H1 (cell line): ENCODE data around the gene CCL26. TPM values are rescaled to one million over a fixed set of nuclear protein-coding genes. Genes with fewer than 3 reads are reported as not detected.

Experiments
- CTCF ChIA-PET: fragments of 300-600 bp; sonication (Branson Sonifier 250); formaldehyde crosslinking; loops from one replicate; lab custom pipeline; 2021; ENCODE audit not compliant: partially characterized antibody; lab: Charles Lee
- POLR2A ChIA-PET: fragments of 300-600 bp; sonication (Branson Sonifier 250); formaldehyde crosslinking; loops from one replicate; lab custom pipeline; 2021; ENCODE audit warnings: inconsistent platforms; ENCODE audit not compliant: partially characterized antibody; lab: Charles Lee
- DNase-seq, 2 experiments: peaks; one replicate each; pipeline versions ENCODE4 v3.0.0 to v3.0.0-alpha.2; 2010 to 2022; ENCODE audit warnings: low spot score in 2 of 2, low read depth in 1 of 2, mixed read lengths in 1 of 2
- FAIRE-seq: peaks from 2 replicates; lab custom pipeline; 2011; peaks lifted over from hg19 to GRCh38; lab: Jason Lieb, UNC
- H2AFZ ChIP-seq: 2 replicates; pipeline ENCODE4 v1.8.1; 2012; ENCODE audit warnings: low read length, inconsistent platforms
- H2AK5ac ChIP-seq: 2 replicates; pipeline ENCODE4 v1.6.1; 2013; ENCODE audit warnings: low read depth, low read length
- H2BK120ac ChIP-seq: replicated peaks from 2 replicates; pipeline ENCODE3; 2013; ENCODE audit warnings: low read depth, low read length, inconsistent platforms
- H2BK12ac ChIP-seq: 2 replicates; pipeline ENCODE4 v1.6.1; 2013; ENCODE audit warnings: low read depth, low read length
- H2BK15ac ChIP-seq: 2 replicates; pipeline ENCODE4 v1.6.1; 2013; ENCODE audit warnings: low read length
- H2BK20ac ChIP-seq: 2 replicates; pipeline ENCODE4 v1.6.1; 2013; ENCODE audit warnings: low read length
- H2BK5ac ChIP-seq: 2 replicates; pipeline ENCODE4 v1.6.1; 2013; ENCODE audit warnings: low read depth, low read length
- H3K14ac ChIP-seq: 2 replicates; pipeline ENCODE4 v1.6.1; 2013; ENCODE audit warnings: inconsistent platforms; ENCODE audit not compliant: insufficient read length
- H3K18ac ChIP-seq: 2 replicates; pipeline ENCODE4 v1.6.1; 2013; ENCODE audit warnings: low read length; ENCODE audit errors: extremely low read depth
- H3K23ac ChIP-seq: 2 replicates; pipeline ENCODE4 v1.6.1; 2013; ENCODE audit warnings: inconsistent platforms; ENCODE audit not compliant: insufficient read length
- H3K23me2 ChIP-seq: 2 replicates; pipeline ENCODE4 v1.6.1; 2013; ENCODE audit warnings: low read depth, low read length
- H3K27ac ChIP-seq: 2 replicates; pipeline ENCODE4 v1.6.1; 2011; ENCODE audit warnings: low read depth, low read length, inconsistent platforms
- H3K27me3 ChIP-seq, 4 experiments: replicated peaks in 1 of 4; 1 replicate in 1 of 4; 2 replicates in 3 of 4; pipeline versions ENCODE4 v1.6.1 to v1.8.1; 2011 to 2013; ENCODE audit warnings: low read length in 3 of 4, mild to moderate bottlenecking in 3 of 4, inconsistent platforms in 2 of 4, mixed read lengths in 2 of 4, moderate library complexity in 1 of 4; ENCODE audit not compliant: control insufficient read depth in 3 of 4, insufficient read depth in 3 of 4; ENCODE audit errors: extremely low read depth in 1 of 4
- H3K36me3 ChIP-seq, 4 experiments: 2 replicates each; pipeline versions ENCODE4 v1.6.1 to v1.8.1; 2011 to 2013; ENCODE audit warnings: mild to moderate bottlenecking in 4 of 4, low read length in 3 of 4, moderate library complexity in 2 of 4, control low read depth in 1 of 4, inconsistent platforms in 1 of 4; ENCODE audit not compliant: insufficient read depth in 4 of 4, control insufficient read depth in 2 of 4
- H3K4ac ChIP-seq: replicated peaks from 2 replicates; pipeline ENCODE3; 2013; ENCODE audit warnings: low read length, low read depth, mixed read lengths, inconsistent platforms; ENCODE audit not compliant: insufficient read length
- H3K4me1 ChIP-seq, 4 experiments: replicated peaks in 1 of 4; 1 replicate in 1 of 4; 2 replicates in 3 of 4; pipeline versions ENCODE4 v1.6.1 to v1.8.1; 2011 to 2013; ENCODE audit warnings: low read length in 3 of 4, inconsistent platforms in 2 of 4, mixed read lengths in 1 of 4; ENCODE audit not compliant: insufficient read depth in 4 of 4, control insufficient read depth in 3 of 4
- H3K4me2 ChIP-seq, 2 experiments: 2 replicates each; pipeline versions ENCODE4 v1.6.1 to v1.8.1; 2011 to 2013; ENCODE audit warnings: low read depth in 2 of 2, low read length in 2 of 2, control low read depth in 1 of 2, inconsistent platforms in 1 of 2, mild to moderate bottlenecking in 1 of 2; ENCODE audit not compliant: insufficient read depth in 1 of 2
- H3K4me3 ChIP-seq, 4 experiments: fragments of 200-600, 300-600 bp in 1 of 4; sonication (generic), shearing (Covaris generic), sonication (Bioruptor Twin) in 1 of 4; 2 replicates each; pipeline versions ENCODE4 v1.5.1 to v1.8.1; 2011 to 2016; ENCODE audit warnings: low read length in 4 of 4, low read depth in 3 of 4, control low read depth in 2 of 4, inconsistent platforms in 2 of 4, mild to moderate bottlenecking in 2 of 4, mixed read lengths in 1 of 4, moderate library complexity in 1 of 4; ENCODE audit not compliant: insufficient read depth in 2 of 4; ENCODE audit errors: extremely low read depth in 1 of 4
- H3K56ac ChIP-seq: replicated peaks from 2 replicates; pipeline ENCODE3; 2013; ENCODE audit warnings: low read depth, mild to moderate bottlenecking, mixed read lengths, low read length, inconsistent platforms; ENCODE audit not compliant: insufficient read length
- H3K79me1 ChIP-seq: 2 replicates; pipeline ENCODE4 v1.6.1; 2013; ENCODE audit warnings: low read depth, low read length, control low read depth
- H3K79me2 ChIP-seq, 2 experiments: 2 replicates each; pipeline versions ENCODE4 v1.6.1 to v1.8.1; 2012 to 2013; ENCODE audit warnings: low read length in 2 of 2, mild to moderate bottlenecking in 2 of 2, inconsistent platforms in 1 of 2; ENCODE audit not compliant: insufficient read depth in 2 of 2, control insufficient read depth in 1 of 2
- H3K9ac ChIP-seq, 4 experiments: replicated peaks in 1 of 4; 1 replicate in 1 of 4; 2 replicates in 3 of 4; pipeline versions ENCODE4 v1.6.1 to v1.8.1; 2011 to 2013; ENCODE audit warnings: low read depth in 3 of 4, low read length in 3 of 4, control low read depth in 2 of 4, mild to moderate bottlenecking in 2 of 4, moderate library complexity in 2 of 4, inconsistent platforms in 1 of 4; ENCODE audit errors: extremely low read depth in 1 of 4
- H3K9me3 ChIP-seq, 2 experiments: 2 replicates each; pipeline versions ENCODE4 v1.6.1 to v1.8.1; 2012 to 2013; ENCODE audit warnings: mild to moderate bottlenecking in 2 of 2, moderate library complexity in 2 of 2, control low read depth in 1 of 2, inconsistent platforms in 1 of 2, low read depth in 1 of 2, low read length in 1 of 2, mixed read lengths in 1 of 2; ENCODE audit not compliant: insufficient read depth in 2 of 2
- H4K20me1 ChIP-seq, 2 experiments: replicated peaks in 1 of 2; 2 replicates each; pipeline versions ENCODE3 to v1.8.1; 2011 to 2013; ENCODE audit warnings: inconsistent platforms in 2 of 2, low read length in 2 of 2, mild to moderate bottlenecking in 1 of 2; ENCODE audit not compliant: insufficient read depth in 2 of 2, control insufficient read depth in 1 of 2
- H4K5ac ChIP-seq: 2 replicates; pipeline ENCODE4 v1.6.1; 2013; ENCODE audit warnings: low read length, low read depth, mixed read lengths, inconsistent platforms; ENCODE audit not compliant: insufficient read length
- H4K8ac ChIP-seq: 2 replicates; pipeline ENCODE4 v1.8.0; 2013; ENCODE audit warnings: mild to moderate bottlenecking, moderate library complexity, low read length, inconsistent platforms; ENCODE audit not compliant: insufficient read depth; ENCODE audit errors: extremely low read depth
- H4K91ac ChIP-seq: replicated peaks from 2 replicates; pipeline ENCODE3; 2013; ENCODE audit warnings: low read length, mixed read lengths, inconsistent platforms; ENCODE audit not compliant: insufficient read length
- KDM4A ChIP-seq: IDR thresholded peaks from one replicate; pipeline ENCODE4 v1.7.1; 2012; ENCODE audit warnings: low read depth, mild to moderate bottlenecking, moderate library complexity, low read length, inconsistent platforms; ENCODE audit not compliant: severe bottlenecking
- KDM5A ChIP-seq: fragments of 200-600 bp; IDR thresholded peaks from 2 replicates; pipeline ENCODE4 v1.7.1; 2012; ENCODE audit warnings: mild to moderate bottlenecking, low read length, inconsistent platforms, mixed read lengths
- TCF12 ChIP-seq: IDR thresholded peaks from 2 replicates; pipeline ENCODE4 v1.6.1; 2011; ENCODE audit warnings: low read depth, mild to moderate bottlenecking, low read length
- ZNF274 ChIP-seq: IDR thresholded peaks from 2 replicates; pipeline ENCODE4 v1.7.0; 2012; ENCODE audit warnings: low read length, borderline replicate concordance; ENCODE audit errors: extremely low read depth
- WGBS, 2 experiments: shearing (Covaris generic) in 1 of 2; methylation state at CpG; one replicate each; pipeline versions ENCODE4 v1.1.6 to v1.1.7; 2013 to 2015; ENCODE audit warnings: low lambda C conversion rate in 2 of 2, mixed read lengths in 2 of 2, inconsistent platforms in 1 of 2, low coverage in 1 of 2, missing lambda C conversion rate in 1 of 2; ENCODE audit not compliant: insufficient replicate concordance in 2 of 2, insufficient coverage in 1 of 2, insufficient read length in 1 of 2; ENCODE audit errors: extremely low coverage in 1 of 2, missing lambda C conversion rate in 1 of 2; 5-methylcytosine and 5-hydroxymethylcytosine counted together
- polyA plus RNA-seq, 7 experiments: library from polyadenylated mRNA; depleted of rRNA in 3 of 7; stranded (reverse) in 5 of 7; unstranded in 2 of 7; fragments of >200 nt in 5 of 7; fragments of 200-250 nt in 2 of 7; gene quantifications; 1 replicate in 5 of 7; 2 replicates in 1 of 7; 4 replicates in 1 of 7; pipeline versions ENCODE4 v1.2.1 to v1.2.3, GENCODE V29; 2011 to 2013; ENCODE audit warnings: missing spikeins in 2 of 7, mixed read lengths in 2 of 7
- total RNA-seq: library from RNA; stranded (reverse); fragmentation: NEBNext Ultra II Directional; extraction: Animal tissue kit (Norgen Biotek cat#: 25700); gene quantifications from 2 replicates; pipeline ENCODE4 v1.2.1, GENCODE V29; 2021
- TF ChIP-seq, protein P1 (sequence below), 3 experiments: IDR thresholded peaks; 1 replicate in 2 of 3; 2 replicates in 1 of 3; pipeline versions ENCODE4 v1.5.1 to v1.6.1; 2011; ENCODE audit warnings: low read length in 3 of 3, mild to moderate bottlenecking in 3 of 3, inconsistent platforms in 2 of 3, low read depth in 1 of 3, moderate library complexity in 1 of 3; ENCODE audit not compliant: insufficient read depth in 1 of 3; ENCODE audit errors: control extremely low read depth in 1 of 3

Gene CCL26
- total and polyA plus RNA-seq, 2 of the 8 experiments (the other 6 are each of a cell fraction or from before 2014, with no cell fraction given), result 8.7 to 14.9 TPM

DNA sequence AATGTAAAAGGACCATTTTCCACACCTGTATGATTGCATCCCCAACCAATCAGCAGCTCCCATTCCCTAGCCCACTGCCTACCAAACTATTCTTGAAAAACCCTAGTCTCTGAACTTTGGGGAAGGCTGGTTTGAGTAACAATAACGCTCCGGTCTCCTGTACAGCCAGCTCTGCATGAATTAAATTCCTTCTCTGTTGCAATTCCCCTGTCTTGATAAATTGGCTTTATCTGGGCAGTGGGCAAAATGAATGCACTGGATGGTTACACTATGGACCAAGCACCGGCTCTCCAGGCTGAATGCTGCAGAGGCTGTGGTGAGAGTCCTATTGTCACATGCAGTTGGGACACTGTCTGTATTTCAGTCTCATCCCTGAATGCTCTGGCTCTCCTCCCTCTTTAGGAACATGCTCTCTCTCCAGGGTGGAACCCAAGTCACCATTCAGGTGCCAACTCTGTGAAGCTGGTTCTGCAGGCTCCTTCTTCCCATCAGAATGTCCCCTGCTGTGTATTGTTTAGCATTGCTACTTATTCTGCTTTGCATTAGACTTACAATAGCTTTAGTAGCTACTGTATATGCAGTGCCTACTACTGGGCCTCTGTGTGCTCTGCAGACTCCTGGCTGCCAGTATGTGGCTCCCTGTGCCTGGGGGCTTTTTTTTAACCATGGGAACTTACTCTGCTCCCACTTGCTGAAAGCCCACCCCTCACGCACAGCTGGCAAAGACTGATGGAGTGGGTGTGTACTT lies 34.7 kb upstream of the CCL26 start:
- TF ChIP-seq KDM5A (peak; percentile 42; the same call in 1 of the 2 replicates), TCF12 (no peak), ZNF274 (no peak), KDM4A (no peak)
- TF ChIP-seq, protein P1, sequence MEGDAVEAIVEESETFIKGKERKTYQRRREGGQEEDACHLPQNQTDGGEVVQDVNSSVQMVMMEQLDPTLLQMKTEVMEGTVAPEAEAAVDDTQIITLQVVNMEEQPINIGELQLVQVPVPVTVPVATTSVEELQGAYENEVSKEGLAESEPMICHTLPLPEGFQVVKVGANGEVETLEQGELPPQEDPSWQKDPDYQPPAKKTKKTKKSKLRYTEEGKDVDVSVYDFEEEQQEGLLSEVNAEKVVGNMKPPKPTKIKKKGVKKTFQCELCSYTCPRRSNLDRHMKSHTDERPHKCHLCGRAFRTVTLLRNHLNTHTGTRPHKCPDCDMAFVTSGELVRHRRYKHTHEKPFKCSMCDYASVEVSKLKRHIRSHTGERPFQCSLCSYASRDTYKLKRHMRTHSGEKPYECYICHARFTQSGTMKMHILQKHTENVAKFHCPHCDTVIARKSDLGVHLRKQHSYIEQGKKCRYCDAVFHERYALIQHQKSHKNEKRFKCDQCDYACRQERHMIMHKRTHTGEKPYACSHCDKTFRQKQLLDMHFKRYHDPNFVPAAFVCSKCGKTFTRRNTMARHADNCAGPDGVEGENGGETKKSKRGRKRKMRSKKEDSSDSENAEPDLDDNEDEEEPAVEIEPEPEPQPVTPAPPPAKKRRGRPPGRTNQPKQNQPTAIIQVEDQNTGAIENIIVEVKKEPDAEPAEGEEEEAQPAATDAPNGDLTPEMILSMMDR (IDR thresholded peaks at IDR 0.05; ENCODE audit: control extremely low read depth in 1 of 3, insufficient read depth in 1 of 3, low read depth in 1 of 3, low read length in 3 of 3), result peak in 1 of 3 experiments; percentile 28; a peak in 1 of 4 replicates
- TF ChIP-seq, all 59 proteins: peak for 2
- Histone ChIP-seq H3K36me3 (no peaks in the 10 kb centered on the region), H4K8ac (no peak overlapping the region), H2BK15ac (no peak overlapping the region), H3K79me1 (no peaks in the 10 kb centered on the region), H3K18ac (no peak overlapping the region), H3K4me2 (no peak overlapping the region), H3K23me2 (no peaks in the 10 kb centered on the region), H3K56ac (no peak overlapping the region), H3K4me3 (no peak overlapping the region), H3K4ac (no peak overlapping the region), H3K14ac (no peak overlapping the region), H2BK5ac (no peak overlapping the region), H3K4me1 (no peaks in the 10 kb centered on the region), H3K79me2 (no peaks in the 10 kb centered on the region), H2BK20ac (no peak overlapping the region), H2AFZ (no peak overlapping the region), H3K23ac (no peak overlapping the region), H4K5ac (no peak overlapping the region), H3K9ac (no peak overlapping the region), H3K27ac (no peak overlapping the region), H2BK12ac (no peak overlapping the region), H4K20me1 (no peaks in the 10 kb centered on the region), H3K27me3 (no peaks in the 10 kb centered on the region), H2BK120ac (no peak overlapping the region), H2AK5ac (no peak overlapping the region), H4K91ac (no peak overlapping the region), H3K9me3 (peaks cover 6 to 9% of the 10 kb centered on the region in 2 experiments; a peak in 3 of 4 replicates)
- POLR2A ChIA-PET, result interaction anchor here (0.6 kb wide), 2 partner anchors 31 to 84 kb away, joined by 3 read pairs; no protein-coding TSS in a partner anchor
- 93% methylated on average over 4 of the region's 4 CpGs; no CpG with 5 or more reads in 1 of the 2 experiments for WGBS, 2 experiments
- DNase-seq, result no peak
- no peak for FAIRE-seq
- CTCF ChIA-PET, result no interaction called here
